SU-DHL-6 (cell line): ENCODE data around the gene BCL2.

Experiments
- H2AFZ ChIP-seq: fragments of 200-600 bp; sonication (generic); 2 replicates; pipeline ENCODE4 v1.6.1; 2014; ENCODE audit warnings: low read depth, mild to moderate bottlenecking, moderate library complexity, mixed read lengths, antibody characterized with exemption, low read length; ENCODE audit not compliant: severe bottlenecking
- H3F3A ChIP-seq: fragments of 200-600 bp; shearing (Covaris generic); 2 replicates; pipeline ENCODE4 v1.6.0; 2016; ENCODE audit warnings: antibody characterized with exemption, mild to moderate bottlenecking; ENCODE audit not compliant: insufficient read depth
- H3K27ac ChIP-seq: fragments of 200-600 bp; sonication (generic); 2 replicates; pipeline ENCODE4 v1.5.1; 2016; ENCODE audit warnings: low read depth, mild to moderate bottlenecking, low read length, moderate library complexity, mixed read lengths
- H3K27me3 ChIP-seq: fragments of 200-600 bp; sonication (generic), shearing (Covaris generic); 2 replicates; pipeline ENCODE4 v1.6.0; 2014; ENCODE audit warnings: mild to moderate bottlenecking, low read length
- H3K36me3 ChIP-seq: fragments of 200-600 bp; sonication (generic); 2 replicates; pipeline ENCODE4 v1.6.1; 2014; ENCODE audit warnings: mild to moderate bottlenecking, low read length, mixed read lengths
- H3K4me2 ChIP-seq: fragments of 300-600, 200-600 bp; shearing (Covaris generic), sonication (generic); 2 replicates; pipeline ENCODE4 v1.6.0; 2014; ENCODE audit warnings: low read length, low read depth, mild to moderate bottlenecking; ENCODE audit not compliant: poor library complexity, severe bottlenecking
- H3K4me3 ChIP-seq: fragments of 200-600 bp; sonication (generic); 2 replicates; pipeline ENCODE4 v1.5.1; 2014; ENCODE audit warnings: antibody characterized with exemption, low read length, mild to moderate bottlenecking, mixed read lengths; ENCODE audit not compliant: insufficient read depth, poor library complexity, severe bottlenecking
- H3K79me2 ChIP-seq: fragments of 200-600 bp; sonication (generic); 2 replicates; pipeline ENCODE4 v1.6.1; 2014; ENCODE audit warnings: mild to moderate bottlenecking, low read length, moderate library complexity; ENCODE audit not compliant: insufficient read depth
- H3K9ac ChIP-seq: fragments of 200-600 bp; sonication (generic); 2 replicates; pipeline ENCODE4 v1.7.0; 2014; ENCODE audit warnings: mild to moderate bottlenecking, low read length
- H3K9me2 ChIP-seq: fragments of 200-600 bp; sonication (generic); replicated peaks from 2 replicates; pipeline ENCODE4 v1.6.1; 2014; ENCODE audit warnings: low read length; ENCODE audit not compliant: insufficient read depth
- H3K9me3 ChIP-seq: fragments of 200-600 bp; sonication (generic); 2 replicates; pipeline ENCODE4 v1.6.1; 2014; ENCODE audit warnings: low read length, mixed read lengths; ENCODE audit not compliant: insufficient read depth
- H4K20me1 ChIP-seq: fragments of 200-600 bp; sonication (generic); 2 replicates; pipeline ENCODE4 v1.6.1; 2014; ENCODE audit warnings: low read depth, mild to moderate bottlenecking, antibody characterized with exemption, low read length, moderate library complexity, mixed read lengths
- CTCF ChIP-seq: fragments of 200-600 bp; sonication (generic); IDR thresholded peaks from one replicate; pipeline ENCODE4 v1.5.1; 2017; ENCODE audit warnings: antibody characterized with exemption, mild to moderate bottlenecking, low read length, moderate library complexity; ENCODE audit not compliant: insufficient read depth, poor library complexity, severe bottlenecking
- EZH2phosphoT487 ChIP-seq: fragments of 200-600 bp; sonication (generic), shearing (Covaris generic); conservative IDR thresholded peaks from 2 replicates; pipeline ENCODE4 v1.6.1; 2018; ENCODE audit warnings: mild to moderate bottlenecking, antibody characterized with exemption, low read length, moderate library complexity, mixed read lengths

Gene BCL2

GRCh38 chr18:63131959-63132818, 187.4 kb downstream of the BCL2 start:
- H3K4me2 ChIP-seq = peak overlapping the region; percentile 75
- H3K27ac ChIP-seq = peak overlapping the region; percentile 92
- no peaks in the 10 kb centered on the region for H3K36me3 ChIP-seq
- H2AFZ ChIP-seq = no peak overlapping the region
- H3F3A ChIP-seq = peaks cover 74% of the 10 kb centered on the region
- TF ChIP-seq EZH2phosphoT487 (no peak), CTCF (no peak)
- peaks cover 62% of the 10 kb centered on the region for H3K79me2 ChIP-seq
- H3K9me2 ChIP-seq = no peaks in the 10 kb centered on the region
- no peak overlapping the region for H3K4me3 ChIP-seq
- H3K9ac ChIP-seq = peak overlapping the region; percentile 46
- H3K27me3 ChIP-seq = no peaks in the 10 kb centered on the region
- H4K20me1 ChIP-seq = no peaks in the 10 kb centered on the region
- no peaks in the 10 kb centered on the region for H3K9me3 ChIP-seq

GRCh38 chr18:63131106-63131958, 188.2 kb downstream of the BCL2 start:
- Histone ChIP-seq H3K9me2 (no peaks in the 10 kb centered on the region), H4K20me1 (no peaks in the 10 kb centered on the region), H3K9ac (peak overlapping the region; percentile 46), H3K27ac (peak overlapping the region; percentile 92), H3F3A (peaks cover 78% of the 10 kb centered on the region), H3K9me3 (no peaks in the 10 kb centered on the region), H3K4me3 (no peak overlapping the region), H3K36me3 (no peaks in the 10 kb centered on the region), H3K79me2 (peaks cover 56% of the 10 kb centered on the region), H2AFZ (no peak overlapping the region), H3K27me3 (no peaks in the 10 kb centered on the region), H3K4me2 (peak overlapping the region; percentile 75)
- TF ChIP-seq CTCF (peak; percentile 66), EZH2phosphoT487 (no peak)

- Histone ChIP-seq H3K4me2 (peak overlapping the region; percentile 75), H3K9me3 (no peaks in the 10 kb centered on the region), H3K27ac (peak overlapping the region; percentile 92), H3K36me3 (no peaks in the 10 kb centered on the region), H3F3A (peaks cover 72% of the 10 kb centered on the region), H3K79me2 (peaks cover 46% of the 10 kb centered on the region), H4K20me1 (no peaks in the 10 kb centered on the region), H3K4me3 (no peak overlapping the region), H3K27me3 (no peaks in the 10 kb centered on the region), H3K9ac (peak overlapping the region; percentile 48), H3K9me2 (no peaks in the 10 kb centered on the region), H2AFZ (no peak overlapping the region)
- TF ChIP-seq EZH2phosphoT487 (no peak), CTCF (no peak)
Observed at GRCh38 chr18:63130176-63130575, 189.4 kb downstream of the BCL2 start.
